K562 (cell line): ENCODE data around the gene MKNK1. TPM values are rescaled to one million over a fixed set of nuclear protein-coding genes. Genes with fewer than 3 reads are reported as not detected.
A peak's percentile ranks its signal among the peaks of the same experiment; 100 is the strongest.

Source experiments
- FOSL1 ChIP-seq: fragments of 200-800 bp; sonication (Bioruptor generic); conservative IDR thresholded peaks from 2 replicates; pipeline ENCODE4 v1.6.1; 2016; ENCODE audit warnings: missing genetic modification characterization, missing compliant biosample characterization
- FOXP1 ChIP-seq: sonication (generic); formaldehyde crosslinking; IDR thresholded peaks from 2 replicates; pipeline ENCODE4 v1.8.0; 2022; ENCODE audit warnings: mild to moderate bottlenecking, missing genetic modification reagents
- HDAC1 ChIP-seq, 2 experiments: fragments of 450-650 bp; IDR thresholded peaks; 2 replicates each; pipeline ENCODE4 v1.6.1; 2016 to 2017; ENCODE audit warnings: inconsistent platforms in 1 of 2, mild to moderate bottlenecking in 1 of 2, moderate library complexity in 1 of 2
- JUND ChIP-seq, 2 experiments: IDR thresholded peaks; 2 replicates in 1 of 2; 3 replicates in 1 of 2; pipeline ENCODE4 v1.6.1; 2011; ENCODE audit warnings: borderline replicate concordance in 2 of 2, low read depth in 2 of 2, low read length in 2 of 2, improper control_type of control experiment in 1 of 2, missing biosample characterization in 1 of 2, missing genetic modification characterization in 1 of 2, missing genetic modification reagents in 1 of 2
- MCM5 ChIP-seq: fragments of 450-650 bp; IDR thresholded peaks from 2 replicates; pipeline ENCODE4 v1.6.1; 2016; ENCODE audit warnings: low read depth
- MCM7 ChIP-seq, 2 experiments: fragments of 450-650 bp; IDR thresholded peaks; 2 replicates each; pipeline ENCODE4 v1.6.1; 2016 to 2018
- NONO ChIP-seq, 2 experiments: fragments of 200-400 bp in 1 of 2; fragments of 450-650 bp in 1 of 2; formaldehyde crosslinking in 1 of 2; IDR thresholded peaks; 2 replicates each; pipeline ENCODE4 v1.6.1; 2017; ENCODE audit warnings: low read depth in 2 of 2, mild to moderate bottlenecking in 2 of 2, moderate library complexity in 2 of 2, low read length in 1 of 2
- POLR3G ChIP-seq: IDR thresholded peaks from 2 replicates; pipeline ENCODE4 v1.6.1; 2011; ENCODE audit not compliant: insufficient read length, insufficient replicate concordance; ENCODE audit errors: extremely low read depth
- SMAD4 ChIP-seq: fragments of 250-450 bp; sonication (Bioruptor Pico); conservative IDR thresholded peaks from 2 replicates; pipeline ENCODE4 v1.8.0; 2021; ENCODE audit warnings: inconsistent platforms, mild to moderate bottlenecking, moderate library complexity
- SMARCA5 ChIP-seq: fragments of 450-650 bp; IDR thresholded peaks from 2 replicates; pipeline ENCODE4 v1.6.1; 2016
- SOX6 ChIP-seq: fragments of 450-650 bp; IDR thresholded peaks from 2 replicates; pipeline ENCODE4 v1.6.1; 2014; ENCODE audit warnings: mild to moderate bottlenecking
- TOE1 ChIP-seq, 2 experiments: fragments of 450-650 bp in 1 of 2; sonication (generic) in 1 of 2; formaldehyde crosslinking in 1 of 2; IDR thresholded peaks; 2 replicates each; pipeline versions ENCODE4 v1.7.1 to v1.8.0; 2016 to 2022; ENCODE audit warnings: borderline replicate concordance in 2 of 2, mild to moderate bottlenecking in 2 of 2, antibody characterized with exemption in 1 of 2, inconsistent platforms in 1 of 2, low read depth in 1 of 2, missing genetic modification reagents in 1 of 2, moderate library complexity in 1 of 2
- ZFPM2 ChIP-seq: fragments of 250-450 bp; sonication (Bioruptor Pico); IDR thresholded peaks from 2 replicates; pipeline ENCODE4 v1.5.1; 2022; ENCODE audit warnings: mild to moderate bottlenecking
- ZNF121 ChIP-seq: sonication (generic); formaldehyde crosslinking; conservative IDR thresholded peaks from 2 replicates; pipeline ENCODE4 v1.8.0; 2022; ENCODE audit warnings: missing genetic modification reagents
- ZNF263 ChIP-seq: sonication (generic); formaldehyde crosslinking; IDR thresholded peaks from 2 replicates; pipeline ENCODE4 v1.8.0; 2022; ENCODE audit warnings: mild to moderate bottlenecking, missing genetic modification reagents, borderline replicate concordance
- ZNF316 ChIP-seq: fragments of 450-650 bp; IDR thresholded peaks from 2 replicates; pipeline ENCODE4 v1.6.1; 2016
- ZNF57 ChIP-seq: fragments of 450-650 bp; formaldehyde crosslinking; IDR thresholded peaks from 2 replicates; pipeline ENCODE4 v1.4.0; 2020; ENCODE audit warnings: mild to moderate bottlenecking, moderate library complexity
- ZNF644 ChIP-seq: fragments of 200-800 bp; sonication (Bioruptor generic); IDR thresholded peaks from 2 replicates; pipeline ENCODE4 v1.6.1; 2016; ENCODE audit warnings: low read depth, missing genetic modification characterization, missing compliant biosample characterization
- ZNF766 ChIP-seq: fragments of 200-800 bp; sonication (Bioruptor generic); conservative IDR thresholded peaks from 2 replicates; pipeline ENCODE4 v1.6.1; 2016; ENCODE audit warnings: missing genetic modification characterization, missing compliant biosample characterization
- polyA plus RNA-seq, 8 experiments: library from polyadenylated mRNA; depleted of rRNA in 4 of 8; stranded (reverse) in 5 of 8; unstranded in 3 of 8; fragments of >200 nt; fragmentation: Nextera tagmentation in 2 of 8; fragmentation: Illumina TruSeq in 1 of 8; extraction: Ambion mirVana in 2 of 8; extraction: Trizol in 1 of 8; gene quantifications; 2 replicates each; pipeline versions ENCODE4 v1.2.1 to v1.2.3, GENCODE V29; 2011 to 2014; ENCODE audit warnings: inconsistent platforms in 1 of 8, missing spikeins in 1 of 8
- total RNA-seq, 7 experiments: library from RNA; depleted of rRNA in 6 of 7; stranded (reverse); fragments of >200 nt in 6 of 7; fragmentation: Illumina TruSeq in 2 of 7; extraction: Trizol in 2 of 7; gene quantifications; 2 replicates each; pipeline versions ENCODE4 v1.2.1 to v1.2.3, GENCODE V29; 2011 to 2021; ENCODE audit warnings: low replicate concordance in 1 of 7
- TF ChIP-seq, protein P1 (sequence below): sonication (generic); formaldehyde crosslinking; IDR thresholded peaks from 2 replicates; pipeline ENCODE4 v1.8.1; 2022; ENCODE audit warnings: missing genetic modification reagents
- TF ChIP-seq, protein P2 (sequence below): fragments of 450-650 bp; conservative IDR thresholded peaks from 2 replicates; pipeline ENCODE4 v1.6.1; 2016; ENCODE audit warnings: missing genetic modification characterization, low read depth, mild to moderate bottlenecking, missing compliant biosample characterization, moderate library complexity
- TF ChIP-seq, protein P3 (sequence below): fragments of 200-800 bp; sonication (Bioruptor generic); IDR thresholded peaks from 2 replicates; pipeline ENCODE4 v1.6.1; 2017; ENCODE audit warnings: missing genetic modification characterization, missing compliant biosample characterization
- TF ChIP-seq, protein P4 (sequence below), 2 experiments: fragments of 450-650 bp; conservative IDR thresholded peaks; 2 replicates each; pipeline ENCODE4 v1.6.1; 2017; ENCODE audit warnings: mild to moderate bottlenecking in 2 of 2, moderate library complexity in 2 of 2

The MKNK1 gene
- total and polyA plus RNA-seq, 9 of the 15 experiments (the other 6 are each of a cell fraction or from before 2014, with no cell fraction given), result 27.7 to 51.3 (median 43.7) TPM

DNA sequence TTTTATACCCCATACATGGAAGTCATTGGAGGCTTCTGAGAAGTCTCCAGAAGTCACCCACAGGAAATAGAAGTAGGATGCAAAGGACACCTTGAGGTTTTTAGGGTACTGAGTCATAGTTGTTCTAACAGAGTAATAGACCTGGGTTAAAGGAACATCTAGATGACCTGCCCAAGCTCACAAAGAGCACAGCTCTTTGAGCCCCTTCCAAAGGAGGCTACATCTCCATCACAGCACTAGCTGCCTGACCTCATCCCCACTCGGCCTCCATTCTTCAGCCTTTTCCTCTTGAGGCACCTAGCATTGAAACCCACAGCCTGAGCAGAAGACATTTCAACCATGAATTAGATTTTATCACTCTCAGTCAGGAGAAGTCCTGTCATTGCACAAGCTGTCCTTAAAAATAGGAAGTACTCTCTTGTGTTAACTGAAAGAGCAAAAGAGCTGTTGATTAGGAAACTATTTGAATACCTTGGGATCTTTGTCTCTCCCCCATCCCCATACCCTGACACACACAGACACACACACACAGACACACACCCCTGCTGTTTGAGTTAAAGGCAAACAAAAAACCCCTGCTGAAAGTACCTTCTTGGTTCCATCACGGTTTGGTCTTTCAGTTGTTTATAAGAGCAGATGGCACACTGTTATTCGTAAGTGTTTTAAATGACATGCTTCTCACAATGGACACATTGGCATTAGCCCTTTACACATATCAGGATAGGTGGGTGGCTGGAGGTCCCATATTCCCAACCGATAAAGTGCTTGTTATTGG lies 22.2 kb downstream of the MKNK1 start (continued):
- TF ChIP-seq TOE1 (IDR thresholded peaks at IDR 0.05; ENCODE audit: borderline replicate concordance) (no peak), TOE1 (CRISPR knock-in tag; IDR thresholded peaks at IDR 0.05; ENCODE audit: borderline replicate concordance, low read depth) (no peak), MCM5 (no peak), SMAD4 (CRISPR knock-in tag) (no peak), HDAC1 (IDR thresholded peaks at IDR 0.05) (no peak), FOXP1 (CRISPR knock-in tag) (no peak), POLR3G (no peak), ZFPM2 (no peak), ZNF644 (tag) (no peak), MCM7 (IDR thresholded peaks at IDR 0.05) (no peak), FOSL1 (tag) (peak; percentile 6; the same call in 1 of the 2 replicates), ZNF316 (no peak), ZNF263 (CRISPR knock-in tag) (no peak), ZNF121 (0 out of 2 replicates have a peak, but pooled peaks have one; percentile 16), JUND (IDR thresholded peaks at IDR 0.05; ENCODE audit: borderline replicate concordance, low read depth, low read length) (peak; percentile 18; the same call in 1 of the 2 replicates), JUND (tag; IDR thresholded peaks at IDR 0.05; ENCODE audit: borderline replicate concordance, low read depth, low read length) (no peak; the same call in 2 of the 3 replicates), ZNF57 (CRISPR knock-in tag) (no peak), SOX6 (no peak; the same call in 1 of the 2 replicates), ZNF766 (CRISPR knock-in tag) (no peak), NONO (IDR thresholded peaks at IDR 0.05; ENCODE audit: low read depth in 2 of 2, low read length in 1 of 2) (no peak), SMARCA5 (no peak)
- TF ChIP-seq, protein P1, sequence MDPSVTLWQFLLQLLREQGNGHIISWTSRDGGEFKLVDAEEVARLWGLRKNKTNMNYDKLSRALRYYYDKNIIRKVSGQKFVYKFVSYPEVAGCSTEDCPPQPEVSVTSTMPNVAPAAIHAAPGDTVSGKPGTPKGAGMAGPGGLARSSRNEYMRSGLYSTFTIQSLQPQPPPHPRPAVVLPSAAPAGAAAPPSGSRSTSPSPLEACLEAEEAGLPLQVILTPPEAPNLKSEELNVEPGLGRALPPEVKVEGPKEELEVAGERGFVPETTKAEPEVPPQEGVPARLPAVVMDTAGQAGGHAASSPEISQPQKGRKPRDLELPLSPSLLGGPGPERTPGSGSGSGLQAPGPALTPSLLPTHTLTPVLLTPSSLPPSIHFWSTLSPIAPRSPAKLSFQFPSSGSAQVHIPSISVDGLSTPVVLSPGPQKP (CRISPR knock-in tag), result no peak
- TF ChIP-seq, protein P2, sequence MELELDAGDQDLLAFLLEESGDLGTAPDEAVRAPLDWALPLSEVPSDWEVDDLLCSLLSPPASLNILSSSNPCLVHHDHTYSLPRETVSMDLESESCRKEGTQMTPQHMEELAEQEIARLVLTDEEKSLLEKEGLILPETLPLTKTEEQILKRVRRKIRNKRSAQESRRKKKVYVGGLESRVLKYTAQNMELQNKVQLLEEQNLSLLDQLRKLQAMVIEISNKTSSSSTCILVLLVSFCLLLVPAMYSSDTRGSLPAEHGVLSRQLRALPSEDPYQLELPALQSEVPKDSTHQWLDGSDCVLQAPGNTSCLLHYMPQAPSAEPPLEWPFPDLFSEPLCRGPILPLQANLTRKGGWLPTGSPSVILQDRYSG (tag), result no peak
- TF ChIP-seq, protein P3, sequence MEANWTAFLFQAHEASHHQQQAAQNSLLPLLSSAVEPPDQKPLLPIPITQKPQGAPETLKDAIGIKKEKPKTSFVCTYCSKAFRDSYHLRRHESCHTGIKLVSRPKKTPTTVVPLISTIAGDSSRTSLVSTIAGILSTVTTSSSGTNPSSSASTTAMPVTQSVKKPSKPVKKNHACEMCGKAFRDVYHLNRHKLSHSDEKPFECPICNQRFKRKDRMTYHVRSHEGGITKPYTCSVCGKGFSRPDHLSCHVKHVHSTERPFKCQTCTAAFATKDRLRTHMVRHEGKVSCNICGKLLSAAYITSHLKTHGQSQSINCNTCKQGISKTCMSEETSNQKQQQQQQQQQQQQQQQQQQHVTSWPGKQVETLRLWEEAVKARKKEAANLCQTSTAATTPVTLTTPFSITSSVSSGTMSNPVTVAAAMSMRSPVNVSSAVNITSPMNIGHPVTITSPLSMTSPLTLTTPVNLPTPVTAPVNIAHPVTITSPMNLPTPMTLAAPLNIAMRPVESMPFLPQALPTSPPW, result no peak
- TF ChIP-seq, protein P4, sequence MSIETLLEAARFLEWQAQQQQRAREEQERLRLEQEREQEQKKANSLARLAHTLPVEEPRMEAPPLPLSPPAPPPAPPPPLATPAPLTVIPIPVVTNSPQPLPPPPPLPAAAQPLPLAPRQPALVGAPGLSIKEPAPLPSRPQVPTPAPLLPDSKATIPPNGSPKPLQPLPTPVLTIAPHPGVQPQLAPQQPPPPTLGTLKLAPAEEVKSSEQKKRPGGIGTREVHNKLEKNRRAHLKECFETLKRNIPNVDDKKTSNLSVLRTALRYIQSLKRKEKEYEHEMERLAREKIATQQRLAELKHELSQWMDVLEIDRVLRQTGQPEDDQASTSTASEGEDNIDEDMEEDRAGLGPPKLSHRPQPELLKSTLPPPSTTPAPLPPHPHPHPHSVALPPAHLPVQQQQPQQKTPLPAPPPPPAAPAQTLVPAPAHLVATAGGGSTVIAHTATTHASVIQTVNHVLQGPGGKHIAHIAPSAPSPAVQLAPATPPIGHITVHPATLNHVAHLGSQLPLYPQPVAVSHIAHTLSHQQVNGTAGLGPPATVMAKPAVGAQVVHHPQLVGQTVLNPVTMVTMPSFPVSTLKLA (conservative IDR thresholded peaks at IDR 0.05), result no peak
